Measurements from ENCODE around the gene TTYH3. TPM values are rescaled to one million over a fixed set of nuclear protein-coding genes. Genes with fewer than 3 reads are reported as not detected.

Gene TTYH3
- total and polyA plus RNA-seq, 2 of the 13 experiments (the other 11 are each of a cell fraction or from before 2014, with no cell fraction given): 26.3 to 50.0 TPM

GRCh38 chr7:2663121-2663886 is 31.5 kb downstream of the TTYH3 start (continued):
- no peak for TF ChIP-seq ZNF646 (CRISPR knock-in tag; IDR thresholded peaks at IDR 0.05)
- peak; percentile 84; the same call in 1 of the 2 replicates for TF ChIP-seq ZNF766 (CRISPR knock-in tag; IDR thresholded peaks at IDR 0.05; ENCODE audit: borderline replicate concordance)
- TF ChIP-seq NFATC3 (CRISPR knock-in tag; IDR thresholded peaks at IDR 0.05): no peak
- peak; percentile 98 for TF ChIP-seq ZNF878 (CRISPR knock-in tag; IDR thresholded peaks at IDR 0.05)
- peak; percentile 91 for TF ChIP-seq IRF2 (CRISPR knock-in tag; IDR thresholded peaks at IDR 0.05)
- peak; percentile 98 for TF ChIP-seq ZNF605 (CRISPR knock-in tag; IDR thresholded peaks at IDR 0.05)
- TF ChIP-seq TRAFD1 (CRISPR knock-in tag; IDR thresholded peaks at IDR 0.05; ENCODE audit: borderline replicate concordance): no peak
- TF ChIP-seq CBX5 (CRISPR knock-in tag; IDR thresholded peaks at IDR 0.05; ENCODE audit: borderline replicate concordance): peak; percentile 75; the same call in 1 of the 2 replicates
- TF ChIP-seq ZNF816 (CRISPR knock-in tag; IDR thresholded peaks at IDR 0.05; ENCODE audit: borderline replicate concordance): peak; percentile 60; the same call in 1 of the 2 replicates
- peak; percentile 97 for TF ChIP-seq ZNF280D (CRISPR knock-in tag; IDR thresholded peaks at IDR 0.05)
- no peak for TF ChIP-seq ZNF20 (CRISPR knock-in tag; IDR thresholded peaks at IDR 0.05)
- TF ChIP-seq PPARG (CRISPR knock-in tag; conservative IDR thresholded peaks at IDR 0.05): peak; percentile 81
- TF ChIP-seq ZNF776 (CRISPR knock-in tag; IDR thresholded peaks at IDR 0.05): no peak
- TF ChIP-seq ZNF800 (CRISPR knock-in tag; IDR thresholded peaks at IDR 0.05): peak; percentile 89; the same call in 1 of the 2 replicates
- peak; percentile 99 for TF ChIP-seq AKAP8 (CRISPR knock-in tag; IDR thresholded peaks at IDR 0.05)
- TF ChIP-seq KDM1A (CRISPR knock-in tag; IDR thresholded peaks at IDR 0.05): no peak

All from HepG2 (cell line).